ENCODE measurements around the gene MOAP1. TPM values are rescaled to one million over a fixed set of nuclear protein-coding genes. Genes with fewer than 3 reads are reported as not detected.

The MOAP1 gene
- total RNA-seq, 5 donors from 2014 or later (not counting 1 experiment from before 2014, with no cell fraction given), result 45.1 to 96.8 (median 47.9) TPM

- H3K27me3 Mint-ChIP-seq, result no peaks in the 10 kb centered on the region
- ChIA-PET CTCF (interaction anchor here (0.6 to 2.1 kb wide), 8 partner anchors 12 to 94 kb away, joined by 3 to 18 read pairs (median 5); partner anchors contain the start of genes LYSET (in 1 of the 2) and MOAP1 (in 1 of the 2)), POLR2A (interaction anchor here (0.5 to 0.7 kb wide), 3 partner anchors 12 to 29 kb away, joined by 4 to 5 read pairs (median 4); no protein-coding TSS in a partner anchor)
- 0% methylated on average over 16 of the region's 23 CpGs for WGBS (ENCODE audit: insufficient coverage)
- no peaks in the 10 kb centered on the region for H3K9me3 Mint-ChIP-seq
- no peaks in the 10 kb centered on the region for H3K9me3 ChIP-seq
- ATAC-seq (replicated peaks in 1 of 4) (peak; percentile 8 to 28 (median 16)), DNase-seq (peak in 4 of 35 experiments; percentile 7 to 40 (median 15))
- H3K27ac Mint-ChIP-seq, result peak overlapping the region; percentile 45 to 94
- no peak overlapping the region for H3K27ac ChIP-seq (ENCODE audit: low read length)
- H3K4me3 Mint-ChIP-seq, result peak overlapping the region; percentile 96 to 100 (median 97)
- peaks cover 11% of the 10 kb centered on the region for H3K36me3 Mint-ChIP-seq
- H3K4me1 Mint-ChIP-seq, result peaks cover 49 to 50% (median 50%) of the 10 kb centered on the region in 3 donors
- H3K27me3 ChIP-seq (replicated peaks in 1 of 2; ENCODE audit: control insufficient read depth in 2 of 2, extremely low read depth in 1 of 2, insufficient read depth in 2 of 2, low read length in 1 of 2), result no peaks in the 10 kb centered on the region
- H3K36me3 ChIP-seq (ENCODE audit: control insufficient read depth in 2 of 2, extremely low read depth in 1 of 2, insufficient read depth in 1 of 2, low read length in 1 of 2), result peaks cover 0 to 10% of the 10 kb centered on the region in 2 donors
- H3K4me3 ChIP-seq (ENCODE audit: control insufficient read depth in 1 of 2, extremely low read depth in 1 of 2, low read length in 1 of 2), result peak overlapping the region; percentile 79 to 85
- peaks cover 13 to 30% of the 10 kb centered on the region in 2 experiments for H3K4me1 ChIP-seq (ENCODE audit: control insufficient read depth in 1 of 2, extremely low read depth in 1 of 2, insufficient read depth in 2 of 2, low read length in 2 of 2)
These were observed 23.0 kb upstream of the MOAP1 start for GRCh38 chr14:93207468-93208308.

- Histone ChIP-seq H3K4me3 (ENCODE audit: control insufficient read depth in 1 of 2, extremely low read depth in 1 of 2, low read length in 1 of 2) (peak within 1 kb of the TSS; percentile 79 to 85), H3K27me3 (replicated peaks in 1 of 2; ENCODE audit: control insufficient read depth in 2 of 2, extremely low read depth in 1 of 2, insufficient read depth in 2 of 2, low read length in 1 of 2) (no peaks in the 10 kb centered on the region), H3K4me1 (ENCODE audit: control insufficient read depth in 1 of 2, extremely low read depth in 1 of 2, insufficient read depth in 2 of 2, low read length in 2 of 2) (peaks cover 13 to 30% of the 10 kb centered on the region in 2 experiments), H3K9me3 (no peaks in the 10 kb centered on the region), H3K36me3 (ENCODE audit: control insufficient read depth in 2 of 2, extremely low read depth in 1 of 2, insufficient read depth in 1 of 2, low read length in 1 of 2) (peaks cover 0 to 3% of the 10 kb centered on the region in 2 donors), H3K27ac (ENCODE audit: low read length) (peak within 1 kb of the TSS; percentile 46)
- Mint-ChIP-seq H3K4me3 (peak within 1 kb of the TSS; percentile 96 to 100 (median 97)), H3K27me3 (no peaks in the 10 kb centered on the region), H3K27ac (peak within 1 kb of the TSS; percentile 87 to 94), H3K36me3 (peaks cover 8% of the 10 kb centered on the region), H3K9me3 (no peaks in the 10 kb centered on the region), H3K4me1 (peaks cover 50 to 52% (median 50%) of the 10 kb centered on the region in 3 donors)
- under 1% methylated on average over 61 of the region's 65 CpGs for WGBS (ENCODE audit: insufficient coverage)
- DNase-seq (peak; percentile 67 to 93 (median 81)), ATAC-seq (replicated peaks in 1 of 4) (peak; percentile 97 to 98 (median 98))
- ChIA-PET POLR2A (interaction anchor here in 1 of 2 donors (0.6 to 0.7 kb wide), 2 partner anchors 12 to 24 kb away, joined by 4 to 5 read pairs; no protein-coding TSS in a partner anchor), CTCF (interaction anchor here (0.6 to 2.1 kb wide), 9 partner anchors 12 to 94 kb away, joined by 3 to 18 read pairs (median 5); partner anchors contain the start of genes LYSET (in 1 of the 2) and MOAP1 (in 1 of the 2))
These were observed 22.2 kb upstream of the MOAP1 start, which contains the start of the genes GON7 and UBR7 for GRCh38 chr14:93206793-93207467. Gene GON7 (minus strand): TSS chr14:93207065. CDS start chr14:93207037, 28 bp downstream. Gene UBR7 (plus strand): TSS chr14:93207256. CDS start chr14:93207292, 36 bp downstream.

- no CpG with 5 or more reads among the region's 7 CpGs for WGBS (ENCODE audit: insufficient coverage)
- Mint-ChIP-seq H3K9me3 (no peaks in the 10 kb centered on the region), H3K4me1 (peaks cover 26 to 30% (median 27%) of the 10 kb centered on the region in 3 donors), H3K4me3 (no peak overlapping the region), H3K27me3 (no peaks in the 10 kb centered on the region), H3K27ac (no peak overlapping the region), H3K36me3 (peaks cover 7% of the 10 kb centered on the region)
- CTCF ChIA-PET, result no interaction called here
- H3K27ac ChIP-seq (ENCODE audit: low read length), result no peak overlapping the region
- H3K36me3 ChIP-seq (ENCODE audit: control insufficient read depth in 2 of 2, extremely low read depth in 1 of 2, insufficient read depth in 1 of 2, low read length in 1 of 2), result no peaks in the 10 kb centered on the region
- ATAC-seq (replicated peaks in 1 of 4) (no peak), DNase-seq (no peak)
- no peaks in the 10 kb centered on the region for H3K27me3 ChIP-seq (replicated peaks in 1 of 2; ENCODE audit: control insufficient read depth in 2 of 2, extremely low read depth in 1 of 2, insufficient read depth in 2 of 2, low read length in 1 of 2)
- no peaks in the 10 kb centered on the region for H3K9me3 ChIP-seq
- H3K4me3 ChIP-seq (ENCODE audit: control insufficient read depth in 1 of 2, extremely low read depth in 1 of 2, low read length in 1 of 2), result no peak overlapping the region
- peaks cover 3 to 15% of the 10 kb centered on the region in 2 experiments for H3K4me1 ChIP-seq (ENCODE audit: control insufficient read depth in 1 of 2, extremely low read depth in 1 of 2, insufficient read depth in 2 of 2, low read length in 2 of 2)
- POLR2A ChIA-PET, result no interaction called here
These were observed 16.5 kb upstream of the MOAP1 start for GRCh38 chr14:93201155-93201704.

GRCh38 chr14:93200553-93200952 is 15.9 kb upstream of the MOAP1 start:
- CTCF ChIA-PET, result no interaction called here
- Histone ChIP-seq H3K36me3 (ENCODE audit: control insufficient read depth in 2 of 2, extremely low read depth in 1 of 2, insufficient read depth in 1 of 2, low read length in 1 of 2) (no peaks in the 10 kb centered on the region), H3K9me3 (no peaks in the 10 kb centered on the region), H3K27me3 (replicated peaks in 1 of 2; ENCODE audit: control insufficient read depth in 2 of 2, extremely low read depth in 1 of 2, insufficient read depth in 2 of 2, low read length in 1 of 2) (no peaks in the 10 kb centered on the region), H3K4me1 (ENCODE audit: control insufficient read depth in 1 of 2, extremely low read depth in 1 of 2, insufficient read depth in 2 of 2, low read length in 2 of 2) (peaks cover 1 to 9% of the 10 kb centered on the region in 2 experiments), H3K4me3 (ENCODE audit: control insufficient read depth in 1 of 2, extremely low read depth in 1 of 2, low read length in 1 of 2) (no peak overlapping the region), H3K27ac (ENCODE audit: low read length) (no peak overlapping the region)
- no peak overlapping the region for H3K4me3 Mint-ChIP-seq
- DNase-seq, result no peak
- WGBS (ENCODE audit: insufficient coverage), result 100% methylated on average over 2 of the region's 5 CpGs
- H3K9me3 Mint-ChIP-seq, result no peaks in the 10 kb centered on the region
- POLR2A ChIA-PET, result no interaction called here
- H3K27me3 Mint-ChIP-seq, result no peaks in the 10 kb centered on the region
- ATAC-seq (replicated peaks in 1 of 4), result no peak
- H3K36me3 Mint-ChIP-seq, result peaks cover 7% of the 10 kb centered on the region
- H3K4me1 Mint-ChIP-seq, result peaks cover 20 to 23% (median 20%) of the 10 kb centered on the region in 3 donors
- H3K27ac Mint-ChIP-seq, result no peak overlapping the region

- POLR2A ChIA-PET, result interaction anchor here in 1 of 2 donors (0.6 kb wide), 1 partner anchor 13 kb away, joined by 4 read pairs; no protein-coding TSS in a partner anchor
- no peak overlapping the region for H3K27ac Mint-ChIP-seq
- H3K4me1 ChIP-seq (ENCODE audit: control insufficient read depth in 1 of 2, extremely low read depth in 1 of 2, insufficient read depth in 2 of 2, low read length in 2 of 2), result no peaks in the 10 kb centered on the region
These were observed 14.3 kb upstream of the MOAP1 start for GRCh38 chr14:93199031-93199430.

More at GRCh38 chr14:93199031-93199430, 14.3 kb upstream of the MOAP1 start:
- CTCF ChIA-PET, result interaction anchor here (0.6 to 1.2 kb wide), 5 partner anchors 10 to 78 kb away, joined by 3 to 6 read pairs (median 3); no protein-coding TSS in a partner anchor
- Histone ChIP-seq H3K36me3 (ENCODE audit: control insufficient read depth in 2 of 2, extremely low read depth in 1 of 2, insufficient read depth in 1 of 2, low read length in 1 of 2) (no peaks in the 10 kb centered on the region), H3K27me3 (replicated peaks in 1 of 2; ENCODE audit: control insufficient read depth in 2 of 2, extremely low read depth in 1 of 2, insufficient read depth in 2 of 2, low read length in 1 of 2) (no peaks in the 10 kb centered on the region), H3K4me3 (ENCODE audit: control insufficient read depth in 1 of 2, extremely low read depth in 1 of 2, low read length in 1 of 2) (no peak overlapping the region), H3K27ac (ENCODE audit: low read length) (no peak overlapping the region), H3K9me3 (no peaks in the 10 kb centered on the region)
- H3K27me3 Mint-ChIP-seq, result no peaks in the 10 kb centered on the region
- H3K9me3 Mint-ChIP-seq, result no peaks in the 10 kb centered on the region
- H3K36me3 Mint-ChIP-seq, result peaks cover 7% of the 10 kb centered on the region
- ATAC-seq (replicated peaks in 1 of 4) (no peak), DNase-seq (no peak)
- H3K4me3 Mint-ChIP-seq, result no peak overlapping the region
- H3K4me1 Mint-ChIP-seq, result peaks cover 6 to 9% (median 7%) of the 10 kb centered on the region in 3 donors
- WGBS (ENCODE audit: insufficient coverage), result 94% methylated on average over 4 of the region's 4 CpGs
